HCT116 (cell line): ENCODE data around the gene ZCCHC9. TPM values are rescaled to one million over a fixed set of nuclear protein-coding genes. Genes with fewer than 3 reads are reported as not detected.

Experiments used
- ATAC-seq: fragments of 200-7000 bp; cut with Tn5 transposase; 2 replicates; pipeline ENCODE4 v1.9.1; 2020; ENCODE audit warnings: mild to moderate bottlenecking, moderate library complexity
- BruUV-seq: library from RNA; stranded (reverse); fragments of 400-500 nt; replicated peaks from 2 replicates; lab custom pipeline; 2021; lab: Mats Ljungman, UMichigan
- CTCF ChIA-PET: fragments of 300-600 bp; sonication (Branson Sonifier 250); formaldehyde crosslinking; loops from one replicate; lab custom pipeline; 2021; ENCODE audit warnings: antibody characterized with exemption; lab: Charles Lee
- POLR2A ChIA-PET: fragments of 300-600, 350-600 bp; sonication (Branson Sonifier 250); formaldehyde crosslinking; loops from one replicate; lab custom pipeline; 2021; ENCODE audit warnings: antibody characterized with exemption; lab: Charles Lee
- RAD21 ChIA-PET, 2 experiments: fragments of 300-600 bp; sonication (Branson Sonifier 250); formaldehyde crosslinking; loops; one replicate each; lab custom pipeline; 2023; ENCODE audit warnings: low total read pairs in 2 of 2; ENCODE audit not compliant: uncharacterized antibody in 2 of 2, unreplicated experiment in 2 of 2, low non-redundant PET in 1 of 2; lab: Charles Lee
- DNase-seq: peaks from one replicate; pipeline ENCODE4 v3.0.0-alpha.2; 2010; ENCODE audit warnings: low read depth, low spot score
- H2AFZ ChIP-seq: fragments of 200-600 bp; shearing (Covaris generic), sonication (generic); 2 replicates; pipeline ENCODE4 v1.6.1; 2017; ENCODE audit warnings: low read depth, mixed run types, mixed read lengths, antibody characterized with exemption, low read length; ENCODE audit not compliant: poor library complexity, severe bottlenecking
- H3K27ac ChIP-seq: 2 replicates; pipeline ENCODE4 v1.5.1; 2012; ENCODE audit warnings: low read depth, low read length
- H3K27me3 ChIP-seq: fragments of 200-600 bp; sonication (generic); 2 replicates; pipeline ENCODE4 v1.6.1; 2016; ENCODE audit warnings: mixed run types, low read length, mixed read lengths; ENCODE audit not compliant: insufficient read depth
- H3K36me3 ChIP-seq, 2 experiments: fragments of 200-500 bp in 1 of 2; fragments of 200-600 bp in 1 of 2; sonication (Bioruptor generic) in 1 of 2; sonication (generic) in 1 of 2; 2 replicates each; pipeline versions ENCODE4 v1.5.1 to v1.6.1; 2014 to 2016; ENCODE audit warnings: low read length in 2 of 2, inconsistent platforms in 1 of 2, mixed read lengths in 1 of 2, mixed run types in 1 of 2; ENCODE audit not compliant: insufficient read depth in 2 of 2, control insufficient read depth in 1 of 2
- H3K4me1 ChIP-seq, 2 experiments: fragments of 200-600 bp in 1 of 2; sonication (generic) in 1 of 2; 2 replicates each; pipeline versions ENCODE4 v1.5.1 to v1.6.1; 2012 to 2017; ENCODE audit warnings: low read length in 2 of 2, inconsistent platforms in 1 of 2, mild to moderate bottlenecking in 1 of 2, mixed read lengths in 1 of 2, mixed run types in 1 of 2, moderate library complexity in 1 of 2; ENCODE audit not compliant: insufficient read depth in 2 of 2, control insufficient read depth in 1 of 2
- H3K4me2 ChIP-seq: fragments of 200-600 bp; sonication (generic); 2 replicates; pipeline ENCODE4 v1.6.1; 2017; ENCODE audit warnings: mixed run types, low read length, mixed read lengths
- H3K4me3 ChIP-seq, 2 experiments: fragments of 200-600 bp in 1 of 2; sonication (generic) in 1 of 2; replicated peaks in 1 of 2; 2 replicates each; pipeline ENCODE4 v1.5.1; 2011 to 2016; ENCODE audit warnings: low read length in 2 of 2, control low read depth in 1 of 2, low read depth in 1 of 2, mild to moderate bottlenecking in 1 of 2, mixed read lengths in 1 of 2, mixed run types in 1 of 2
- H3K79me2 ChIP-seq: fragments of 200-600 bp; sonication (generic); 2 replicates; pipeline ENCODE4 v1.6.1; 2017; ENCODE audit warnings: mild to moderate bottlenecking, mixed run types, low read length, moderate library complexity, mixed read lengths; ENCODE audit not compliant: insufficient read depth
- H3K9ac ChIP-seq: fragments of 200-600 bp; sonication (generic); 2 replicates; pipeline ENCODE4 v1.6.1; 2016; ENCODE audit warnings: low read length, mixed read lengths
- H3K9me2 ChIP-seq: fragments of 200-600 bp; sonication (generic), shearing (Covaris generic); 2 replicates; pipeline ENCODE4 v1.6.1; 2017; ENCODE audit warnings: mixed run types, mild to moderate bottlenecking, moderate library complexity; ENCODE audit not compliant: insufficient read depth
- H3K9me3 ChIP-seq, 2 experiments: fragments of 200-500 bp in 1 of 2; fragments of 200-600 bp in 1 of 2; sonication (Bioruptor generic) in 1 of 2; sonication (generic) in 1 of 2; 2 replicates each; pipeline ENCODE4 v1.6.1; 2014 to 2017; ENCODE audit warnings: low read length in 2 of 2, mixed read lengths in 2 of 2, inconsistent platforms in 1 of 2, low read depth in 1 of 2, mild to moderate bottlenecking in 1 of 2, mixed run types in 1 of 2, moderate library complexity in 1 of 2; ENCODE audit not compliant: control insufficient read depth in 1 of 2, insufficient read depth in 1 of 2
- H4K20me1 ChIP-seq: fragments of 200-600 bp; sonication (generic), shearing (Covaris generic); 2 replicates; pipeline ENCODE4 v1.6.1; 2017; ENCODE audit warnings: mixed run types, mild to moderate bottlenecking, moderate library complexity; ENCODE audit not compliant: insufficient read depth
- CBX3 ChIP-seq: IDR thresholded peaks from 2 replicates; pipeline ENCODE4 v1.6.1; 2012; ENCODE audit warnings: low read depth
- EGR1 ChIP-seq: IDR thresholded peaks from 2 replicates; pipeline ENCODE4 v1.6.1; 2012; ENCODE audit warnings: low read depth
- ELF1 ChIP-seq: IDR thresholded peaks from 2 replicates; pipeline ENCODE4 v1.6.1; 2012; ENCODE audit warnings: low read depth, borderline replicate concordance
- EZH2phosphoT487 ChIP-seq: fragments of 200-600 bp; IDR thresholded peaks from 2 replicates; pipeline ENCODE4 v1.6.1; 2018; ENCODE audit warnings: antibody characterized with exemption, borderline replicate concordance
- FOSL1 ChIP-seq: IDR thresholded peaks from 2 replicates; pipeline ENCODE4 v1.6.1; 2012; ENCODE audit warnings: low read depth
- MAX ChIP-seq: IDR thresholded peaks from 2 replicates; pipeline ENCODE4 v1.6.1; 2012
- POLR2AphosphoS5 ChIP-seq: IDR thresholded peaks from 2 replicates; pipeline ENCODE4 v1.6.1; 2011; ENCODE audit warnings: mild to moderate bottlenecking, low read depth, low read length, moderate library complexity
- RAD21 ChIP-seq: IDR thresholded peaks from 2 replicates; pipeline ENCODE4 v1.6.1; 2012; ENCODE audit warnings: low read depth, mild to moderate bottlenecking
- SIN3A ChIP-seq: IDR thresholded peaks from 2 replicates; pipeline ENCODE4 v1.6.1; 2012; ENCODE audit warnings: low read depth
- TCF7L2 ChIP-seq: IDR thresholded peaks from 2 replicates; pipeline ENCODE4 v1.7.0; 2011; ENCODE audit warnings: borderline replicate concordance, inconsistent platforms; ENCODE audit not compliant: insufficient read depth, insufficient read length; ENCODE audit errors: extremely low read depth
- ZBTB33 ChIP-seq: IDR thresholded peaks from 2 replicates; pipeline ENCODE4 v1.6.1; 2011; ENCODE audit warnings: mild to moderate bottlenecking, low read length, moderate library complexity; ENCODE audit not compliant: insufficient replicate concordance; ENCODE audit errors: extremely low read depth
- ZNF274 ChIP-seq: fragments of 200-500 bp; sonication (Bioruptor generic); IDR thresholded peaks from 2 replicates; pipeline ENCODE4 v1.6.1; 2014; ENCODE audit warnings: mild to moderate bottlenecking, low read depth, low read length, inconsistent platforms
- intact Hi-C: fragments of 100-400 bp; cut with micrococcal nuclease; formaldehyde crosslinking; loops from 2 replicates; pipeline ENCODE4 v1.10.0; 2022
- total RNA-seq: library from RNA; stranded (reverse); gene quantifications from one replicate; pipeline ENCODE4 v1.2.1, GENCODE V29; 2021; ENCODE audit not compliant: unreplicated experiment
- TF ChIP-seq, protein P1 (sequence below): IDR thresholded peaks from 2 replicates; pipeline ENCODE4 v1.6.1; 2012

The ZCCHC9 gene
- total RNA-seq, 1 experiment from 2014 or later = 33.7 TPM

GRCh38 chr5:81350507-81350906 is 49.1 kb downstream of the ZCCHC9 start (continued):
- TF ChIP-seq, protein P1, sequence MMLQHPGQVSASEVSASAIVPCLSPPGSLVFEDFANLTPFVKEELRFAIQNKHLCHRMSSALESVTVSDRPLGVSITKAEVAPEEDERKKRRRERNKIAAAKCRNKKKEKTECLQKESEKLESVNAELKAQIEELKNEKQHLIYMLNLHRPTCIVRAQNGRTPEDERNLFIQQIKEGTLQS = no peak
- TF ChIP-seq EGR1 (no peak), SIN3A (no peak), POLR2AphosphoS5 (no peak), FOSL1 (no peak), EZH2phosphoT487 (no peak), ZBTB33 (no peak)

- POLR2A ChIA-PET = no interaction called here
Measured at GRCh38 chr5:81353189-81353588, 51.8 kb downstream of the ZCCHC9 start.

More at GRCh38 chr5:81353189-81353588, 51.8 kb downstream of the ZCCHC9 start:
- no peaks in the 10 kb centered on the region for H3K4me1 ChIP-seq
- no peak for DNase-seq
- H4K20me1 ChIP-seq = no peaks in the 10 kb centered on the region
- no peaks in the 10 kb centered on the region for H3K27me3 ChIP-seq
- no peak overlapping the region for H2AFZ ChIP-seq
- no peaks in the 10 kb centered on the region for H3K9me2 ChIP-seq
- no peak for ATAC-seq
- intact Hi-C loops = no loop called here
- no peaks in the 10 kb centered on the region for H3K9me3 ChIP-seq
- no peaks in the 10 kb centered on the region for H3K36me3 ChIP-seq
- H3K4me3 ChIP-seq = no peak overlapping the region
- ChIA-PET CTCF (no interaction called here), RAD21 (no interaction called here)
- no peak overlapping the region for H3K4me2 ChIP-seq
- no TSS peak for BruUV-seq
- TF ChIP-seq RAD21 = no peak
- TF ChIP-seq CBX3 = no peak
- TF ChIP-seq ELF1 = no peak
- no peak for TF ChIP-seq SIN3A
- TF ChIP-seq ZNF274 = no peak
- no peak for TF ChIP-seq MAX
- no peak for TF ChIP-seq TCF7L2
- no peak overlapping the region for H3K27ac ChIP-seq
- H3K9ac ChIP-seq = no peak overlapping the region
- H3K79me2 ChIP-seq = no peaks in the 10 kb centered on the region
